Choroid plexus epithelial cell (primary cell): ENCODE measurements around the gene INTS1.

Source experiments
- DNase-seq: peaks from one replicate; pipeline ENCODE4 v3.0.0-alpha.2; 2010; ENCODE audit warnings: low read depth
- H3K4me3 ChIP-seq: 2 replicates; pipeline ENCODE4 v1.5.1; 2011; ENCODE audit warnings: low read depth, mild to moderate bottlenecking, control low read depth, low read length, moderate library complexity
- CTCF ChIP-seq: conservative IDR thresholded peaks from 2 replicates; pipeline ENCODE4 v1.5.1; 2011; ENCODE audit warnings: low read depth, mild to moderate bottlenecking, control low read depth, inconsistent platforms, low read length, moderate library complexity

INTS1 gene

GRCh38 chr7:1540776-1541271 is 36.6 kb upstream of the INTS1 start:
- no peak for TF ChIP-seq CTCF
- no peak for DNase-seq
- H3K4me3 ChIP-seq: no peak overlapping the region

- no peak for TF ChIP-seq CTCF
- no peak for DNase-seq
- H3K4me3 ChIP-seq: no peak overlapping the region
Observed at GRCh38 chr7:1539882-1540775, 35.9 kb upstream of the INTS1 start.

- TF ChIP-seq CTCF: no peak
- no peak overlapping the region for H3K4me3 ChIP-seq
- no peak for DNase-seq
Observed at GRCh38 chr7:1539181-1539881, 35.1 kb upstream of the INTS1 start.

GRCh38 chr7:1538544-1539180 is 34.5 kb upstream of the INTS1 start:
- peak overlapping the region; percentile 58 for H3K4me3 ChIP-seq
- TF ChIP-seq CTCF: no peak
- no peak for DNase-seq

GRCh38 chr7:1537535-1538412 is 33.6 kb upstream of the INTS1 start:
- H3K4me3 ChIP-seq: peak overlapping the region; percentile 58
- peak; percentile 99 for DNase-seq
- TF ChIP-seq CTCF: no peak

GRCh38 chr7:1536743-1537534 is 32.8 kb upstream of the INTS1 start:
- TF ChIP-seq CTCF: no peak
- DNase-seq: peak; percentile 99
- peak overlapping the region; percentile 58 for H3K4me3 ChIP-seq
